ENCODE results near the gene DOHH. TPM values are rescaled to one million over a fixed set of nuclear protein-coding genes. Genes with fewer than 3 reads are reported as not detected.
"Not testable (repeated sequence)": the region's sequence is repeated elsewhere in the genome, so short reads cannot be mapped to it uniquely, and the experiment has no call there.

The DOHH gene
- total RNA-seq, 1 experiment from 2014 or later = 22.3 TPM

DNA sequence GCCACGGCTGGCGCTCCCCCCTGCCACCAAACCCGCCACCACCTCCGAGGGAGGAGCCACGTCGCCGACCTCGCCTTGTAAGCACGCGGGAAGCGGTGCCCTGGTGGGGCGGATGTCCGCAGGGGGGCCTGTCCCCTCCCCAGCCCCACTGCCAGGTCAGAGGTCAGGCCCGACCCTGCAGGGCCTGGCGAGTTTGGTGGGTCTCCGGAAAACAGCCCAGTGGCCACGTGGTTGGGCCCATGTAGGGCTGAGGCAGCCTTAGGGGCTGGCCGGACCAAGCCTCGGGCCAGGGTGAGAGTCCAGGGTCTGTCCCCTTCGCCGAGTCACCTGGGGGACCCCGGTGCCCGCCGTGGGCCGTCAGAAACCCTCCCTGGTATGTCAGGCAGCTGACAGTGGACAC, 46.6 kb downstream of the DOHH start:
- Histone ChIP-seq H3K4me3 (ENCODE audit: low read depth, low read length, poor library complexity, severe bottlenecking) (no peak overlapping the region), H3K9me3 (ENCODE audit: low read depth, low read length, poor library complexity, severe bottlenecking) (no peaks in the 10 kb centered on the region), H3K4me1 (ENCODE audit: insufficient read depth, low read length, poor library complexity, severe bottlenecking) (no peaks in the 10 kb centered on the region), H3K36me3 (ENCODE audit: insufficient read depth, low read length, poor library complexity, severe bottlenecking) (peaks cover 56% of the 10 kb centered on the region), H3K27ac (ENCODE audit: low read depth, low read length, poor library complexity, severe bottlenecking) (no peak overlapping the region), H3K27me3 (replicated peaks; ENCODE audit: insufficient read depth, low read depth, low read length, poor library complexity) (no peaks in the 10 kb centered on the region)
- TF ChIP-seq EZH2 (IDR thresholded peaks at IDR 0.05; ENCODE audit: borderline replicate concordance, low read depth, low read length, poor library complexity, severe bottlenecking) (no peak), CTCF (conservative IDR thresholded peaks at IDR 0.05; ENCODE audit: low read depth, low read length) (no peak)
- intact Hi-C loops (cut with micrococcal nuclease; ENCODE audit: unreplicated experiment) = no loop called here
- DNase-seq (ENCODE audit: low spot score) = no peak
- POLR2A ChIA-PET (ENCODE audit: low non-redundant PET) = no interaction called here
- CTCF ChIA-PET = interaction anchor here (0.6 kb wide), 1 partner anchor 156 kb away, joined by 3 read pairs; no protein-coding TSS in a partner anchor
- BruUV-seq (replicated peaks) = no TSS peak

GRCh38 chr19:3452942-3453214, 47.6 kb downstream of the DOHH start:
- H3K4me1 ChIP-seq (ENCODE audit: insufficient read depth, low read length, poor library complexity, severe bottlenecking); DNase-seq (ENCODE audit: low spot score); POLR2A ChIA-PET (ENCODE audit: low non-redundant PET); BruUV-seq (replicated peaks); H3K9me3 ChIP-seq (ENCODE audit: low read depth, low read length, poor library complexity, severe bottlenecking); H3K27ac ChIP-seq (ENCODE audit: low read depth, low read length, poor library complexity, severe bottlenecking); H3K4me3 ChIP-seq (ENCODE audit: low read depth, low read length, poor library complexity, severe bottlenecking); CTCF ChIA-PET; intact Hi-C loops (cut with micrococcal nuclease; ENCODE audit: unreplicated experiment); H3K27me3 ChIP-seq (replicated peaks; ENCODE audit: insufficient read depth, low read depth, low read length, poor library complexity): not testable (repeated sequence)
- H3K36me3 ChIP-seq (ENCODE audit: insufficient read depth, low read length, poor library complexity, severe bottlenecking) = peaks cover 59% of the 10 kb centered on the region

DNA sequence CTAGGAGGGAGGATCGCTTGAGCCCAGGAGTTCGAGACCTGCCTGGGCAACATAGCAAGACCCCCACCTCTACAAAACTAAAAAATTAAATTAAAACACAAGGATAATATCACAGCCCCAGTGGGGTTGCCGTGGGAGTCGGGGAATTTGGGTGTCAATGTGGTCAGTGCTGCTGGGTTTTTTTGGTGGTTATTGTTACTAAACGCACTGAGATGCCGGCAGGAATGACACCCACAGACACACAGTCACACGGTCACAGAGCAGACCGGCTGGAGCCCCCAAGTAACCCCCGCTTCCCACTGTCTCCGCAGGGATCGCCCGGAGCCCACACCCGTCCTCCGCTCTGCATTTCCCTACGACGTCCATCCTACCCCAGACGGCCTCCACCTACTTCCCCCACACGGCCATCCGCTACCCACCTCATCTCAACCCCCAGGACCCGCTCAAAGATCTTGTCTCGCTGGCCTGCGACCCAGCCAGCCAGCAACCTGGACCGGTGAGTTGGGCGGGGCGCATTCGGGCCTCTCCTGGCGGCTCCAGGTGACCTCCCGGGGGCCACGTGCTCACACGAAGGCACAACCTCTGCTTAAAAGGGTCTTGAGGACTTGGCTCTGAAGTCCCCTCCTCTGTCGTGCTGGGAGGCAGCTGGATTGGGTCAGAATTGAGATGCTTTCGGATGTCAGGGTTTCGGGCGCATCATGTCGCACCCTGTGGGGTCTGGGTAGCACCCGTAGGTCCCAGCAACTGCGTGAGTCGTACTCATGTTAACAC, 48.1 kb downstream of the DOHH start:
- Histone ChIP-seq H3K9me3 (ENCODE audit: low read depth, low read length, poor library complexity, severe bottlenecking) (no peaks in the 10 kb centered on the region), H3K4me1 (ENCODE audit: insufficient read depth, low read length, poor library complexity, severe bottlenecking) (no peaks in the 10 kb centered on the region), H3K27me3 (replicated peaks; ENCODE audit: insufficient read depth, low read depth, low read length, poor library complexity) (no peaks in the 10 kb centered on the region), H3K4me3 (ENCODE audit: low read depth, low read length, poor library complexity, severe bottlenecking) (no peak overlapping the region), H3K36me3 (ENCODE audit: insufficient read depth, low read length, poor library complexity, severe bottlenecking) (peaks cover 59% of the 10 kb centered on the region), H3K27ac (ENCODE audit: low read depth, low read length, poor library complexity, severe bottlenecking) (no peak overlapping the region)
- CTCF ChIA-PET = interaction anchor here (0.7 kb wide), 1 partner anchor 137 kb away, joined by 11 read pairs; no protein-coding TSS in a partner anchor
- DNase-seq (ENCODE audit: low spot score) = no peak
- TF ChIP-seq CTCF (conservative IDR thresholded peaks at IDR 0.05; ENCODE audit: low read depth, low read length) (no peak), EZH2 (IDR thresholded peaks at IDR 0.05; ENCODE audit: borderline replicate concordance, low read depth, low read length, poor library complexity, severe bottlenecking) (no peak)
- no TSS peak for BruUV-seq (replicated peaks)
- intact Hi-C loops (cut with micrococcal nuclease; ENCODE audit: unreplicated experiment) = no loop called here
- POLR2A ChIA-PET (ENCODE audit: low non-redundant PET) = interaction anchor here (0.6 kb wide), 1 partner anchor 497 kb away, joined by 6 read pairs; no protein-coding TSS in a partner anchor

DNA sequence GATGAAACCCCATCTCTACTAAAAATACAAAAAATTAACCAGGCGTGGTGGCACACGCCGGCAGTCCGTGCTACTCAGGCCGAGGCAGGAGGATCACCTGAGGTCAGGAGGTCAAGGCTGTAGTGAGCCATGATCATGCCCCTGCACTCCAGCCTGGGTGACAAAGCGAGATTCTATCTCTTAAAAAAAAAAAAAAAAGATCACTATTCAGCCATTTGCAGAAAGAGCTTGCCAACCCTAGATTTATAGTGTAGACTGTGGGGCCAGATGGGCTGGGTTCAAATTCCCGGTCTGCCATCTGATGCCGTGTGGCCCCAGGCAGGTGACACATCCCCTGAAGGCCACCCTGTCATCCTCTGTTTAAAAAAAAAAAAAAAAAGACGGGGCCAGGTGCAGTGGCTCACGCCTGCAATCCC, 49.0 kb downstream of the DOHH start:
- TF ChIP-seq CTCF (conservative IDR thresholded peaks at IDR 0.05; ENCODE audit: low read depth, low read length) (no peak), EZH2 (IDR thresholded peaks at IDR 0.05; ENCODE audit: borderline replicate concordance, low read depth, low read length, poor library complexity, severe bottlenecking) (no peak)
- BruUV-seq (replicated peaks) = no TSS peak
- no peaks in the 10 kb centered on the region for H3K9me3 ChIP-seq (ENCODE audit: low read depth, low read length, poor library complexity, severe bottlenecking)
- no peak overlapping the region for H3K4me3 ChIP-seq (ENCODE audit: low read depth, low read length, poor library complexity, severe bottlenecking)
- H3K27me3 ChIP-seq (replicated peaks; ENCODE audit: insufficient read depth, low read depth, low read length, poor library complexity) = no peaks in the 10 kb centered on the region
- H3K36me3 ChIP-seq (ENCODE audit: insufficient read depth, low read length, poor library complexity, severe bottlenecking) = peaks cover 52% of the 10 kb centered on the region
- H3K4me1 ChIP-seq (ENCODE audit: insufficient read depth, low read length, poor library complexity, severe bottlenecking) = no peaks in the 10 kb centered on the region
- intact Hi-C loops (cut with micrococcal nuclease; ENCODE audit: unreplicated experiment) = no loop called here
- POLR2A ChIA-PET (ENCODE audit: low non-redundant PET) = interaction anchor here (0.6 kb wide), 1 partner anchor 496 kb away, joined by 6 read pairs; no protein-coding TSS in a partner anchor
- no peak for DNase-seq (ENCODE audit: low spot score)
- CTCF ChIA-PET = interaction anchor here (0.7 kb wide), 1 partner anchor 138 kb away, joined by 11 read pairs; no protein-coding TSS in a partner anchor
- no peak overlapping the region for H3K27ac ChIP-seq (ENCODE audit: low read depth, low read length, poor library complexity, severe bottlenecking)

Measured in A673 (cell line).